NK-92 treated with Interleukin-12 subunit alpha and Interleukin-12 subunit beta, amount 100 ng/mL, for 24 hours (cell line): ENCODE results near the gene PPIP5K1.

Experiments
- DNase-seq: peaks from one replicate; lab custom pipeline; 2025; lab: John Stamatoyannopoulos, UW

PPIP5K1 gene

GRCh38 chr15:43517354-43518196, 72.4 kb downstream of the PPIP5K1 start, which contains the start of gene MAP1A:
TSS of gene MAP1A (plus strand) at chr15:43517608. CDS start at chr15:43521474, 3,866 bp downstream.
- no peak for DNase-seq

- DNase-seq = no peak
Measured at GRCh38 chr15:43516801-43517353, 73.1 kb downstream of the PPIP5K1 start.

GRCh38 chr15:43516185-43516584, 73.8 kb downstream of the PPIP5K1 start:
- no peak for DNase-seq

DNA sequence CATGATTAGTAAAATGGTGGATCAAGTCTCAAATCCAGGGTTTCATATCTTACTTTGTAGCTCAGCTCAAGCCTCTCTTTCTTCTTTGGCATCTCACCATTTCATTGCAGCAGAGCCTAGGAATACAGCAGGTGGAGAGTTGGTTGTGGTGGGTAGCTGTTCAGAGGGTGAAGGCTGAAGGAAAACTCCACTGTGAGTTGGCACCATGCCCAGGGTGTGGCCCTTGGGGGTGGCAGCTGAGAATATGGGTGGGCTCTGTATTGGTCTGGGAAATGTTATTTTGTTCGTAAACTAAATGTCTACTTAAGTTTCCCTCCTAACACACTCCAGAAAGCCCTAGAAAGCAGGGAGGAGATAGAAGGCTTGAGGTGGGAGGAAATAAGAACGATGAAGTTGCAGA, 74.3 kb downstream of the PPIP5K1 start:
- no peak for DNase-seq

DNA sequence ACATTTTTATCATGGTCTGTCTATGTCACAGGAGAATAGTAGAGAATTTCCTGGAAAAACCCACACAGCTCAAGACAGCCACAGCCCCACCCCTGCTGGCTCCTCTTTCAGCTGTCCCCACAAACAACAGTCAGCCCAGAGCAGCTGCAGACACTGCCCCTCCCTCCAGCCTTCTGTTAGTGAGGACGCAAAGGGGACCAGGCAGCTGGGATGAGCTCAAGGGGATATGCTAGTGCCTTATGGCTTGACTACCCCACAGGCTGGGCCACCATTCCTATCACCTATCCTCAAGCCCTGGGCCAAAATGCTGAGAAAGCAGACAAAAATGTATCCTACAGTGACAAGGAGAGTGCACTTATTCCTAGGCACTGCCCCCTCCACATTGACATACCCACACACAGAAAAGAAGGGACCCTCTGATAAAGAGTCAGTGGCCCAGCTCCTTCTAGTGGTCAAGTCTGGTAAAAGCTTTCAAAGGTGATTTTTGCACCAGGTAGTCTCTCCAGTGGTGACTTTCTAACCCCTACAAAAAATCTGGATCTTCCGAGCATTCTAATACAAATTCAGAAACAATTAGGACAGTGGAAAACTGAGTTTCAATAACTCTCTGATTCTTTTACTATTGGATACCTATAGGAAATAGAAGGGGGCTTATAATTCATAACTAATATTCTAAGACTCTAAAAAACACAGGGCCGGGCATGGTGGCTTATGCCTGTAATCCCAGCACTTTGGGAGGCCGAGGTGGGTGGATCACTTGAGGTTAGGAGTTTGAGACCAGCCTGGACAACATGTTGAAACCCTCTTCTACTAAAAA, 75.6 kb downstream of the PPIP5K1 start:
- no peak for DNase-seq

GRCh38 chr15:43513550-43513949, 76.5 kb downstream of the PPIP5K1 start:
- DNase-seq = no peak

- no peak for DNase-seq
Measured at GRCh38 chr15:43511012-43511885, 78.8 kb downstream of the PPIP5K1 start.

GRCh38 chr15:43510200-43511011, 79.6 kb downstream of the PPIP5K1 start:
- peak; percentile 100 for DNase-seq

- no peak for DNase-seq
Measured at GRCh38 chr15:43509660-43510199, 80.3 kb downstream of the PPIP5K1 start.

GRCh38 chr15:43508991-43509659, 80.9 kb downstream of the PPIP5K1 start:
- DNase-seq = no peak

GRCh38 chr15:43508421-43508820, 81.6 kb downstream of the PPIP5K1 start:
- DNase-seq = no peak

GRCh38 chr15:43505738-43506137, 84.3 kb downstream of the PPIP5K1 start:
- DNase-seq = no peak

- no peak for DNase-seq
Measured at GRCh38 chr15:43499635-43500034, 90.4 kb downstream of the PPIP5K1 start.

DNA sequence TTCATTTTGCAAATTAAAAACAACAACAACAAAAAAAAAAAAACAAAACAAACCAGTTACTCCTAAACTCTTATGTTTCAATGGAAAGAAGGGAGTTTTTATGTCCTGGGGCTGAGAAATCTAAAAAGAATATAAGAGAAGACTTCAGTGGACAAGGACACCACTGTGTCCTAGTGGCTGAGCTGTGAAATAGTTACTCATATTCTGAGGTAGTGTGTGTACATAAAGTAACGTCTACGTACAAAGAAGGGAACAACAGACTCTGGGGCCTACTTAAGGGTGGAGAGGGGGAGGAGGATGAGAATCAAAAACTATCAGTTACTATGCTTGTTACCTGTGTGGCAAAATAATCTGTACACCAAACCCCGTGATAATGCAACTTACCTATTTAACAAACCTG, 91.0 kb downstream of the PPIP5K1 start:
- no peak for DNase-seq

- no peak for DNase-seq
Measured at GRCh38 chr15:43493703-43494472, 96.1 kb downstream of the PPIP5K1 start.

- DNase-seq = peak; percentile 97
Measured at GRCh38 chr15:43492673-43493601, 97.1 kb downstream of the PPIP5K1 start, which contains the start of gene TP53BP1. TSS of gene TP53BP1 (minus strand) at chr15:43493156. CDS start at chr15:43493043, 113 bp downstream.

GRCh38 chr15:43492266-43492665, 97.7 kb downstream of the PPIP5K1 start:
- no peak for DNase-seq

GRCh38 chr15:43489191-43489590, 100.8 kb downstream of the PPIP5K1 start:
- DNase-seq = no peak
